Activated CD4-positive, alpha-beta T cell treated with anti-CD3 and anti-CD28 coated beads for 24 hours (primary cell): ENCODE data around the gene DPP9.
A peak's percentile ranks its signal among the peaks of the same experiment; 100 is the strongest.

Experiments used
- DNase-seq, 2 donors: peaks; one replicate each; pipeline ENCODE4 v3.0.0-alpha.2; 2020; ENCODE audit warnings: low read depth in 2 of 2

The DPP9 gene

DNA sequence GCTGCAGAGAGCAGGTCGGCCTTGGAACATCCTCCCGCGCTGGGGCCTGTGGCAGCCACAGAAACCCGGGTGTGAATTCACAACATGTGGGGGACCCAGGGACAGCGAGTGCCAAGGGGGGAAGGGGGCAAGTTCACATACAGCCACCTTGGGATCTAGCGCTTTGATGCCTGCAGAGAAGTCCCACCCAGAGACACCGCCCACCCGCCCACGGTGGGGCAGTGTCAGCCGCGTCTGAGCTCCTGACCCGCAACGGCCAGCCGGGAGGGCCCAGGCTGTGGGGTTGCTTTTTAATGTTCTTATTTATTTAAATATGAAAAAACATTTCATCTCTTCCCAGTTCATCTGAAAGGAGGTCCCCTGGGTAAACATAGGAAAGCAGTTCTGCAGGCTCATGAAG lies 66.4 kb downstream of the DPP9 start:
- DNase-seq = no peak

DNA sequence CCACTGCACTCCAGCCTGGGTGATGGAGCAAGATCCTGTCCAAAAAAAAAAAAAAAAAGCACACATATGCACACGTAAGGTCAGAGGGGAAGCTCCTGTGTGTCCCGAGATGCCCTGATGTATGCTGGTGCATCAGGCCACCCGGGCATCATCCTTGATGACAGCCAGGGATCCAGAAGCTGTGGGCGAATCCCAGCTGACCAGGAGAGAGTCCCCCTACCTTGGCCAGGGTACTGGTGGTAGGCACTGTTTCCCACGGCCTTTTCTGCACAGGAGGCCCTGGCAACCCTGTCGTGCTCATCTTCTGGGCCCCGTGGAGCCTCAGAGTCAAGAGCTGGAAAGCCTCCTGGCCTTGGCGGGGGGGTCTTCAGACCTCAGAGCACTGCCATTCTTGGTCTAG lies 67.5 kb downstream of the DPP9 start:
- DNase-seq = no peak

DNA sequence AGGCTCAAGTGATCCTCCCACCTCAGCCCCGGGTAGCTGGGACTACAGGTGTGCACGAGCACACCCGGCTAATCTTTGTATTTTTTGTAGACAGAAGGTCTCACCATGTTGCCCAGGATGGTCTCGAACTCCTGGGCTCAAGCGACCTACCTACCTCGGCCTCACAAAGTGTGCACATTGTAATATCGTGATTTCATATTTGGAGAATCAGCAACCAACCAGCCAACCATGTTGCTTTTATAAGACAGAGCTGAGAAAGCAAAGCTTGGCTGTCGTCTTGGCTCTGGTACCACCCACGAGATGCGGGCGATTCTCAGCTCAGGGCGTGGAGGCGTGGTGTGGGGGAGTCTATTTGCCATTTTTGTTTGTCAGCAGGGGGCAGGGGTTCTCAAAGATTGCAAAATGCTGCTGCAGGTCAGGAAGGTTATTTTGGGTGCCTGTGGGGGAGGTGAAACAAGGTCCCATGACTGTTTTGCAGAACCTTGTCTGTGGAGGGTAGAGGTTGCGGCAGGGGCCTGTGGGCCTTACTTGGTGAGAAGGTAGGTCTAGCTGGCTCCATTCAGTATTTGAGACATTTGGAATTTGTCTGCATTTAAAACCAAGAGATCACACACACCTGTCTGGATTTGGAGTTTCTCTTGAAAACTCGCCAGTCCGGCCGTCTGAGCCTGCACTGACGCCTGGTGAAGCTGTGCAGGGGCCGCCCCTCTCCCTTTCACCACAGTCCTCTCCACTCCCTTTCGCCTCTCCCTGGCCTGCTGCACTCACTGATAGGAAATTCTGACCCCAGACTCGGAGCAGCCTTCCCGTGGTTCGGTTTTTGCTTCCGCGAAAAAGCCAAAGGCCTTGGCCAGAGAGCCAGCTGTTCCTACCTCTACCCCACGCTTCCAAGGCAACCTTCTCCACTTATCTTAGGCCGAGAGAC lies 68.9 kb downstream of the DPP9 start:
- DNase-seq = no peak

DNA sequence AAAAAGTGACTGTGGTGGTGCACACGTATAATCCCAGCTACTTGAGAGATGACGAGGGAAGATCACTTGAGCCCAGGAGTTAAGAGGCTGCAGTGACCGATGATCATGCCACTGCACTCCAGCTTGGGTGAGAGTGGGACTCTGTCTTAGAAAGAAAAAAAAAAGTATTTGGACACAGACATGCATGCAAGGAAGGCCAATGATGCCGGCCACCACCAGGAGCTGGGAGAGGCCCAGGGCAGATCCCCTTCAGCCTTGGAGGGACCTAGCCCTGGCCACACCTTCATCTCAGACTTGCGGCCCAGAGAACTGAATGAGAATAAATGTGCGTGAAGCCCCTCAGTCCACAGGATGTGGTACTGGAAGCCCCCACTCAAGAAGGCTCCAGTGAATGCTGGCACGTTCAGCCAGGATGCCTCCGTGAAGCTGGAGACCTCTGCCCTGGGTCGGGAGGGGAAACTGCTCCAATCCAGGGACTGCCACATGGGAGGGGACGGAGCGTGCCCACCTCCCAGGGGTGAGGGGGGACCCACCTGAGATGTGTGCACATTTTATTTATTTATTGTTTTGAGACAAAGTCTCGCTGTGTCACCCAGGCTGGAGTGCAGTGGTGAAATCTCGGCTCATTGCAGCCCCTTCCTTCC lies 69.7 kb downstream of the DPP9 start:
- DNase-seq = no peak

DNA sequence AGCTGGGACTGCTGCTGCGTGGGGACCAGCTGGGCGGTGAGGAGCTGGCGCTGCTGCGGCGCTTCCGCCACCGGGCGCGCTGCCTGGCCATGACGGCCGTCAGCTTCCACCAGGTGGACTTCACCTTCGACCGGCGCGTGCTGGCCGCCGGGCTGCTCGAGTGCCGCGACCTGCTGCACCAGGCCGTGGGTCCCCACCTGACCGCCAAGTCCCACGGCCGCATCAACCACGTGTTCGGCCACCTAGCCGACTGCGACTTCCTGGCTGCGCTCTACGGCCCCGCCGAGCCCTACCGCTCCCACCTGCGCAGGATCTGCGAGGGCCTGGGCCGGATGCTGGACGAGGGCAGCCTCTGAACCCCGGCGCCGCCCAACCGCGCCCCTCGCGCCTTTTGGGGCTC lies 71.6 kb downstream of the DPP9 start:
- DNase-seq = no peak

DNA sequence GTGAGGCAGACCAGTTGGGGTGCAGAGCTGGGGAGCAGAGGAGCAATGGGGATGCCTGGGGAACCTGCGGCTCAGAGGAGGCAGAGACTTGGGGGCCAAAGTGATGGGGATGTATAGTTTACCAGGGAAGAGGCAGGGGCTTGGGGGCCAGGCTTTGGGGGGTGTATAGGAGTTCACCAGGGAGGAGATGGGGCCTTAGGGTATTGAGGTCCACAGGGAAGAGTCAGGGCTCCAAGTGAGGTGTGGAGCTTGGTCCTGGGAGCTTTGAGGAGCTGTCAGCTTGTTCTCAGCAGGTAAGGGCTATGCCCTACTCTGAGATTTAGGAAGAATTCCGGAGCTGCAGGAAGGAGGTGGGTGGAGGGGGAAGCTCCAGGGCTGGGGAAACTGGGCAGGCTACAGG lies 73.5 kb downstream of the DPP9 start:
- no peak for DNase-seq

DNA sequence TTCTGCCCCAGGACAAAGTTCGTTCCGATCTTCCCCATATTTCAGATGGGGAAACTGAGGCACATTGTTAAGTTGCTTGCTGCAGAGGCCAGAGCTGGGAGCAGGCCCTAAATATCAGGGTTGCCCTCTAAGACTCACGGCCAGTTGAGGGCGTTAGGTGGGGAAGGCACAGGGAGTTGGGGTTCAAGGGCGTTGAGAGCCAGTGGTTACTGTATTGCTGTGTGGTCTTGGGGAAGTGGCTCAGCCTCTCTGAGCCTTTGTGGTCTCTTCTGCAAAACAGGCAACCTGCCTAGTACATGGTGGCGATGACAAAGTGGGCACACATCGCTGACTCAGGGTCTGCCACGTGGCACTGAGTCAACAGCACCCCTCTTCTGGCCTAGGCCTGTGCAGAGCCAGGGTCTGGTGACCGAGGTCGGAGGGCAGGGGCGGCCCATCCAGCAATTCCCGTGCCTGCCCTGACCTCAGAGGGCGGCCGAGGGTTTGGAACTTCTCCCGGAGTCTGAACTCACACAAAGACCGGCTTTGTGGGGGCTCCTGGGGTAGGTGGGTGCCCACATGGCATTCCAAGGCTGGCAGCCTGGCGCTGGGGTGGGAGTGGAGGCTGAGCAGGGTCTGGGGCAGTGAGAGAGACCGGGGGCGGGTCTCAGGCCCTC lies 74.1 kb downstream of the DPP9 start:
- DNase-seq = no peak

DNA sequence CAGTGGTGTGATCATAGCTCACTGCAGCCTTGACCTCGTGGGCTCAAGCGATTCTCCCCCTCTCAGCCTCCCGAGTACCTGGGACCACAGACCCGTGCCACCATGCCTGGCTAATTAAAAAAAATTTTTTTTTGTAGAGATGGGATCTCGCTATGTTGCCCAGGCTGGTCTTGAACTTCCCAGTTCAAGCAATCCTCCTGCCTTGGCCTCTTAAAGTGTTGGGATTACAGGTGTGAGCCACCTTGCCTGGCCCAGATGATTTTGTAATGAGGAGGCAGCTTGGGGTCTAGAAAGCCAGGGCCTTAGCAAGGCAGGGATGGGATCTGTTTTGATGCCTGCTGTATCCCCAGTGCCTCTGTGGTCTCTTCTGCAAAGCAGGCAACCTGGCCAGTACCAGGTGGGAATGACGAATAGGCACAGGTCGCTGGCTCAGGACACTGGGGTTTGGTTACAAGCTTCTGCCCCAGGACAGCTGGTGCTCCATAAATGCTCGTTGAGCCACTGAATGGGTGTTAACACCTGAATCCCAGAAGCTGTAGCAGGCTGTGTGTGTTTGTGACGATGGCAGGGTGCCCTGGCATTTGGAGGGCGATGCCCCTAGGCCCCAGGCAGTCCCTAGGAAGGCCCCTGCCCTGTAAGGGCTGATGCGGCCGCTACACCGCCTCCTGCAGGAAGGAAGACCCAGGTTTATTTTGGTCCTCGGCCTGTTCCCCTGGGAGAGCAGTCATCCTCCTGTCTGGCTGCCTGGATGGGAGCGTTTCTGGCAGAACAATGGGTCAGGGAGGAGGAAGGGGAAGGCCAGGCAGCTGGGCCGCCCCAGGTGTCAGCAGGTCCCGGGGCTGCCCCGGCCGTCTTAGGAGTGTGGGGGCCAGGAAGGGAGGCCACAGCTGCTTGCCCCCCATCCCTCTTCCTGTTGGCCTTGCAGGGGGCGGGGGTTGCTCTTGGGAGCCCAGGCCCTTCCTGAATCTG lies 75.7 kb downstream of the DPP9 start:
- DNase-seq = no peak

DNA sequence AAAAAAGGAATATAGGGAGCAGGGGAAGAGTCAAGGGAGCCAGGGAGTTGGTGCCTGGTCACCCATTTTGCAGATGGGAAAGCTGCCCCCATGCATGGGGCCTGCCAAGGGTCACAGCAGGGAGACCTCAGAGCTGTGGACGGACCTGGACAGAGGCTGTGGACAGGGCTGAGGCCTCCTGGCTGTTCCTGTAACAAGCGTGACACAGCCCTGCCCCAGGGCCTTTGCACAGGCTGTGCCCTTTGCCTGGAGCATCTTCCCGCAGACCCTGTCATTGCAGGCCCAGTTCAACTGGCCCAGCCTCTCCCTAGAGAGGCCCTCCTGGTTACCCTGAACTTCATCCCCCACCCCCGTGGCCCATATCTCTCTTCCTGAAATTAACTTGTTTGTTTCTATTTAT lies 77.9 kb downstream of the DPP9 start:
- no peak for DNase-seq

DNA sequence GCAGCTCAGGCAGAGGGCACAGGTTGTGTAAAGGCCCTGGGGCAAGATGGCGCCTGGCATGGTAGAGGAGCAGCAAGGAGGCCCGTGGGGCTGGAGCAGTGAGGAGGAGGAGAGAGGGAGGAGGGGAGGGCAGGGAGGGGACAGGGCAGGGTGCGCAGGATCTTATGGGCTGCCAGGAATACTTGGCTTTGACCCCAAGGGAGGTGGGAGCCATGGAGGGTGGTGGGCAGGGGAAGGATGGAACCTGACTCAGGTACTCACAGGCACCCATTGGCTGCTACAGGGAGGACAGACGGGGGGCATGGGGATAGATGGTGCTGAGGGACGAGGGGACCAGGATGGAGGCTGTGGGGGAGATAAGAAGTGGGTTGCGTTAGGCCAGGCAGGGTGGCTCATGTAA lies 81.0 kb downstream of the DPP9 start:
- no peak for DNase-seq

DNA sequence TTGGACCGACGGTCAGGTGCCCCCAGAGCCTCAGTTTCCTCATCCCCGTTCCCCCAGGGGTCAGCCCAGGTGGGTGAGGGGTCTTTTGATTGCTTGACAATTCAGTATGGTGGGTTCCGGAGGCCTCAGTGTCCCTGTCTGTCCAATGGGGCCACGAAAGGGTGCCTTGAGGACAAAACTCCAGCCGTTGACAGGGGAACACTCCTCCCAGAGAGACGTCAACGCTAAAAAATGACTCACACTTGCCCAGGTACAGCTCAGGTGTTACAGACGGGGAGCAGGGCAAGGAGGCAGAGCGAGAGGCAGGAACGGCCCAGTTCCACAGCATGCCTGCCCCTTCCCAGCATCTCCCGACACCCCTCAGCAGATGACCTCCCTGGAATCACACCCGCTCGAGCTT lies 82.5 kb downstream of the DPP9 start:
- no peak for DNase-seq

DNA sequence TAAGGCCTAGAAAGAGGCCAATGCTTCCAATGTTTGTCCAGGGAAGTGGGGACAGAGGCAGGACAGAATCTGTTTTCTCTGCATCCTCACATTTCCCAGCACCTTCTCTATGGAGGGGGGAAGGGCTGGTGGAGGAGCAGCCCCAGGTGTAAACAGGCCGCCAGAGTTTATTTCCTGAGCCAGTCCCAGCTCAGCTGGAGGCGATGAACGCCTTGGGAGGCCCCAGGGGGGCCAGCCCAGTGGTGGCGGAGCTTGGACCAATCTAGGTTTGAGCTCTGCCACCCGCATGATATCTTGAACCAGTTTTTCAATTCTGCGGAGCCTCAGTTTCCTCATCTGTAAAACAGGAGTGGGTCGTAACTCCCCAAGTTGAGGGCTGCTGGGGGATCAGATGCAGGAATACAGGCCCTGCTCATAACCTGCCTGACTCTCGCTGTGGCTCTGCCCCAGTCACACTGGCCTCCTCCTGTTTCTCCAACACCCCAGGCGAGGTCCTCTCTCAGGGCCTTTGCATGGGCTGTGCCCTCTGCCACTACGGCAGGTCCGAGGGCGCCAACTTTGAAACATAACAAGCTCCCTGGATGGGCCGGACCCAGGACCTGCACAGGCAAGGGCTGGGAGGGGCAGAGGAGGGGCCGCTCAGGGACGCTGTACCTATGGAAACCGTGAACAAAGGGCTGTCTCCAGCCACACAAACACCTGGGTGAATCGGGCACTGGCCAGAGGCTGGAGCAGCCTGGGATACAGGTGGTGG lies 83.2 kb downstream of the DPP9 start:
- no peak for DNase-seq

DNA sequence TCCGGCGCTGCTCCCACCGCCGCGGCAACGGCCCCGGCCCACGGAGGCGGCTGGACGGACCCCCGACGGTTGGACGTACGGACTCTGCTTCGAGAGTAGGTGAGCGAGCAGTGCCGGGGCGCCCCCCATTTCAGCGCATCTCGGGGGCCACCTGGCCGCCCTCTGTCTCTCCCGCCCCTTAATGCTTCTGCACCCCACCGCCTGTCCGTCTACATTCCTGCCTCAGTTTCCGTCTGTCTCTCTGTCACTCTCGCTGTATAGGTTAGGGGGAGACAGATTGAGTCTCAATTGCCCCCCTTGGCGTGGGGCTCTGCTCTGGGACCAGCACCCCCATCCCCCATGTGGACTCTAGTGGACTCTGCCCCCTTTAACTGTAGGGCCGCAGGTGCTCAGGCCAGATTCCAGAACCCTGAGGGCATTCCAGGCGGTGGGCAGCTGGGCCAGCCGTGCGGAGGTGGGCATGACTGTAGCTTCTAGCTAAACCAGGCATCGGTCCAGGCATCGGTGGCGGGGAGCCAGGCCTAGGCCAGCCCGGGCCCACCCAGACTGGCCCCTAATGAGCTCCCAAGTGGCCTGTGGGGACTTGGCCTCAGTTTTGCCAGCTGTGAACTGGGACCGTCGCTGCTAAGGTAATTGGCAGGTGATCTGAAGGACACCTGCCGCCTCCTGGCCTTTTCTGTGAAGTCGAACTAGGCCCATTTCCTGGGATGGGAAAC lies 84.0 kb downstream of the DPP9 start:
- no peak for DNase-seq

DNA sequence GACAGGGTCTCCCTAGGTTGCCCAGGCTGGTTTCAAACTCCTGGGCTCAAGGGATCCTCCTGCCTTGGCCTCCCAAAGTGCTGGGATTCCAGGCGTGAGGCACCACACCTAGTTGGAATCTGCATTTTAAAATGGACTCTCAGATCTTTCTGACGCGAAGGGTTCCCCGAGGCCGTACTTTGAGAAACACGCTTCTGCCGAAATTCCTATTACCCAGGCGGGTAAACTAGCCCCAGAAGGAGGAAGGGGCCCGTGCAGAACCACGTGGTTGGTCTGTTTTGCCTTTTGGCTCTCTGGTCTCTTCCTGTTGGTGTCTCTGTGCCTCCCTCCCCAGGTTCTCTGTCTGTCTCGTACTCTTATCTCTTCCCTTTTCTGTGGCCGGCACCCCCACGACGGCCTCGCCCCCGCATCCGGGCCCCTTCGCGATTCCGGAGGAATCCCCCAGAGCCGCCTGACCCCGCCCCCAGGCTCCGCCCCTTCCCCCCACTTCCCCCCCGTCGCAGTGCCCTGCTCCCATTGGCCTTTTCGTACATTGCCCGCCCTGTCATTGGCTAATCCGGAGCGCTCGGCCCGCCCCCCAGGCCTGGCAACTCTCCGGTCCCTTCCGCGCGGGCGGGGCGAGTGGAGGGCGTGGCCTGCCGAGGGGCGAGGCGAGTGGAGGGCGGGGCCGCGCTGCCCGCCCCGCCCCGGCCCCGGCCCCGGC lies 84.7 kb downstream of the DPP9 start, which contains the start of gene TNFAIP8L1:
TSS of gene TNFAIP8L1 (plus strand) at position 689 of the 703 bp plus-strand sequence. CDS start 12,354 bp downstream, outside the sequence.
- DNase-seq = peak; percentile 97 to 99

DNA sequence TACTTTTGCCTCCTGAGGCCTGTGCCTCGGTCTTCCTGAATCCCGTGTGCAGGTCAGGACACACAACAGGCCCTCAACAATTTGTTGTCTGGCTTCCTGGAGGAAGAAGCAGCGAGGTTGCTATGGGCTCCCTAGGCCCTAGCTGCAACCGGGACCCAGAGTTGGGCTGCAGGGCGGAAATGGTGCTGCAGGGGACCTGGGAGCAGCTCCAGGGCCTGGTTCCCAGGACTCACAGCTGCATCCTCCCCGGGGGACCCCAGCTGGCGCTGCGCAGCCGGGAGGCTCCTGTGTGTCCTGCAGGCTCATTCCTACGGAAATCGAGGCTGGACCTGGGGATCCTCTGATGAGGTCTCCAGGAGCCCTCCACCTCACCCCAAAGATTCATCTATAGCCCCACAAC lies 85.3 kb downstream of the DPP9 start:
- DNase-seq = no peak

DNA sequence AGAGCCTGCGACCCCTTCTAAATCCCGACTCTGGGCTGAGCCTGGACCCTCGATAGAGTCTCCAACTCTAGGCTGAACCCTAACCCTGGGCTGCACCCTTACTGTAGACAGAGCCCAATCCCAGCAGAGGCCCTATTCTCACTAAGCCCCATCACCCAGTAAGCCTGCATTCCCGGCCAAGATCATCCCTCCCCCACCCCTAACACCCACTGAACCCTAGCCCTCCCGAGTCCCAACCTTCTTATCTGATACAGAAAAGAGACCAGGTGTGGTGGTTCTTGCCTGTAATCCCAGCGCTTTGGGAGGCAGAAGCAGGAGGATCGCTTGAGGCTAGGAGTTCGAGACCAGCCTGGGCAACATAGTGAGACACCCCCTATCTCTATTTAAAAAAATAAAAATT lies 86.9 kb downstream of the DPP9 start:
- DNase-seq = no peak

DNA sequence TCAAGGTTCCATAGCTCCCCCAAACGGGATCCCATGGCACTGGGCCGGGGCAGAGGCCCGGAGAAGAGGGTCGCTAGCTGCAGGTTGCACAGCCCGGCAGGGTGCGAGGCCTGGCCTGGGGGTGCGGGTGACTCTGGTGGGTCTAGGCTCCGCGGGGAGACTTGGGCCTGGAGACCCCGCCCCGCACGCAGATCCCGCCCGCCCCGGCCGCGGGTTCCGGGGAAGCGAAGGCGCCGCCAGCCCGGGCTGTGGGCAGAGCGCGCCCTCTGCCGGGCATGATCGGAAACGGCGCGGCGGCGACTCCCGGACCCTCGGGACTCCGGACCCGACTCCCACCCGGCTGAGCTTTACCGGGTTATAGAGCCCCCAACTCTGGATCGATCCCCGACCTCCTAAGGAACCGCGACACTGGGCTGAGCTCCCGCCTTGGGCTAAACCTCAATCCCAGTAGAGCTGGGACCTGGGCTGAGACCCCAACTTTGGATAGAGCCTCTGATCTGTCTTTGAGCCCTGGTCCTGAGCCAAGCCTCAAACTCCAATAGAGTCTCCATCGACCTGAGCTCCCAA lies 87.4 kb downstream of the DPP9 start:
- DNase-seq = peak; percentile 72 to 76

DNA sequence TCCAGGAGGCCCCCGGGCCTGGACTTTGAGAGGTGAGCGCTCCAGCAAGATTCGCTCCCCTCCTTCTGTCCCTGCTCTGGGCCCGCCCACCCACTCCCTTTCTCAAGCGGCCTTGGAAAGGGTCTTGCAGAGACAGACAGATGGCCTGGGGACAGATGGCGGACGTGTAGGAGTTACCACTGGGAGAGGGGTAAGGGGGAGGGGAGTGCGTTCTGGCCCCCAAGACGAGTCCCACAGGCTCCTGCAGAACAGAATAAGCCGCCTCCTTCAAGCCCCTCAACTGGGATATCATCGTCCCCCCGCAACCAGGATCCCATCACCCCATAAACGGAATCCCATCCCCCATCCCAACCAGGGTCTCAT lies 87.9 kb downstream of the DPP9 start:
- no peak for DNase-seq
